Brain microvascular endothelial cell (primary cell): ENCODE results near the gene TPGS2.
A peak's percentile ranks its signal among the peaks of the same experiment; 100 is the strongest.

Experiments used
- DNase-seq: peaks from one replicate; pipeline ENCODE4 v3.0.0-alpha.2; 2020
- H3K27ac ChIP-seq: fragments of 250-450 bp; sonication (Bioruptor Pico); 2 replicates; pipeline ENCODE4 v1.5.1; 2020; ENCODE audit warnings: mild to moderate bottlenecking, moderate library complexity
- H3K27me3 ChIP-seq: fragments of 250-450 bp; sonication (Bioruptor Pico); replicated peaks from 2 replicates; pipeline ENCODE4 v1.5.1; 2020; ENCODE audit warnings: mild to moderate bottlenecking
- H3K36me3 ChIP-seq: fragments of 250-450 bp; sonication (Bioruptor Pico); replicated peaks from 2 replicates; pipeline ENCODE4 v1.5.1; 2020; ENCODE audit warnings: mild to moderate bottlenecking
- H3K4me3 ChIP-seq: 2 replicates; pipeline ENCODE4 v1.5.1; 2011; ENCODE audit warnings: low read depth, mild to moderate bottlenecking, control low read depth, low read length, moderate library complexity
- in situ Hi-C: cut with HindIII; loops from 2 replicates; pipeline ENCODE4 v1.10.0; 2017; ENCODE audit warnings: low sequenced_read_pairs, low pct_ligation_motif_present
- TF ChIP-seq, protein P1 (sequence below): IDR thresholded peaks from 2 replicates; pipeline ENCODE4 v1.5.1; 2011; ENCODE audit warnings: low read depth, mild to moderate bottlenecking, moderate library complexity, low read length, control low read depth, inconsistent platforms; ENCODE audit errors: missing control alignments

The TPGS2 gene

DNA sequence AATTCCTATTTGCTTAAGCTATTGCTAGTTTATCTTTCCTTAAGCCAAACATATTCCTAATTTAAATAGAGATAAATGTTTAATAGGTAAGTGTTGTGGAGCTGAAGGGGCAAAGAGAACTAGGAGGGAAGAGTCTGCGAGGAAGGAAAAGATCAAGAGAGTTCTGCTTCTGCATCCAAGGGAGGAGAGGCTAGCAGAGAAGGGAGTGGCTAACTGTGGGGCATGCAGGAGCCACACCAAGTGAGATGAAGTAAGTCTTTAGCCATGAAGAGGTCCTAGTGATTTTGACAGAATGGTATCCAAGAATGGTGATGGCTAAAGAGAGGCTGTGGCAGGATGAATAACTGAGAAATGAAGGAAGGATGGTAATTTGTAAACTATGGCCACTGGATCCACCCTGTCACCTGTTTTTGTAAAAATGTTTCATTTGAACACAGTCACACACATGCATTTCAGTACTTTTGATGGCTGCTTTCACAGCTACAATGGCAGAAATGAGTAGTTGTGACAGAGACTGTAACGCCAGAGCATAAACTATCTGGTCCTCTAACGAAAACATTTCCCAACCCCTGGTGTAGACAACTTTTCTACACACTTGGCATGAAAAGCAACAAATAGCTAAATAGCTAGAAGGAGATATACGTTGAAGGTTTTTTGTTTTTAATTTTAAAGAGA, 15.6 kb downstream of the TPGS2 start:
- peaks cover 21% of the 10 kb centered on the region for H3K36me3 ChIP-seq
- H3K4me3 ChIP-seq, result no peak overlapping the region
- H3K27ac ChIP-seq, result no peak overlapping the region
- TF ChIP-seq, protein P1, sequence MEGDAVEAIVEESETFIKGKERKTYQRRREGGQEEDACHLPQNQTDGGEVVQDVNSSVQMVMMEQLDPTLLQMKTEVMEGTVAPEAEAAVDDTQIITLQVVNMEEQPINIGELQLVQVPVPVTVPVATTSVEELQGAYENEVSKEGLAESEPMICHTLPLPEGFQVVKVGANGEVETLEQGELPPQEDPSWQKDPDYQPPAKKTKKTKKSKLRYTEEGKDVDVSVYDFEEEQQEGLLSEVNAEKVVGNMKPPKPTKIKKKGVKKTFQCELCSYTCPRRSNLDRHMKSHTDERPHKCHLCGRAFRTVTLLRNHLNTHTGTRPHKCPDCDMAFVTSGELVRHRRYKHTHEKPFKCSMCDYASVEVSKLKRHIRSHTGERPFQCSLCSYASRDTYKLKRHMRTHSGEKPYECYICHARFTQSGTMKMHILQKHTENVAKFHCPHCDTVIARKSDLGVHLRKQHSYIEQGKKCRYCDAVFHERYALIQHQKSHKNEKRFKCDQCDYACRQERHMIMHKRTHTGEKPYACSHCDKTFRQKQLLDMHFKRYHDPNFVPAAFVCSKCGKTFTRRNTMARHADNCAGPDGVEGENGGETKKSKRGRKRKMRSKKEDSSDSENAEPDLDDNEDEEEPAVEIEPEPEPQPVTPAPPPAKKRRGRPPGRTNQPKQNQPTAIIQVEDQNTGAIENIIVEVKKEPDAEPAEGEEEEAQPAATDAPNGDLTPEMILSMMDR, result no peak
- no peak for DNase-seq
- in situ Hi-C loops, result no loop called here
- H3K27me3 ChIP-seq, result no peaks in the 10 kb centered on the region

DNA sequence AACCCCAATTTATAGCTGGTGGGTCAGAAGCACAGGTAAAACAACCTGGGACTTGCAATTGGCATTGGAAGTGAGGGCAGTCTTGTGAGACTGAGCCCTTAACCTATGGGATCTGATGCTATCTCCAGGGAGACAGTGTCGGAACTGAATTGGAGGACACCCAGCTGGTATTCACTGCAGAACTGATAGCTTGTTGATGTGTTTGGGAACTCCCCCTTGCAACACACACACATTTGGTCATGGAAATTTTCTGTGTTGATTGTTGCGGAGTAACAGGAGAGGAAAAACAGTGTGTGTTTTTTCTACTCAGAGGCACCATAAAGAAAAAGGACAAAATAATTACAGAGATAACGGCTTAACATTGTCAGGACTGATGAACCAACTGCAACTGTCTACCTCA, 16.1 kb downstream of the TPGS2 start:
- Histone ChIP-seq H3K27me3 (no peaks in the 10 kb centered on the region), H3K36me3 (peaks cover 19% of the 10 kb centered on the region), H3K27ac (no peak overlapping the region), H3K4me3 (no peak overlapping the region)
- in situ Hi-C loops, result no loop called here
- no peak for DNase-seq
- TF ChIP-seq, protein P1, result no peak

DNA sequence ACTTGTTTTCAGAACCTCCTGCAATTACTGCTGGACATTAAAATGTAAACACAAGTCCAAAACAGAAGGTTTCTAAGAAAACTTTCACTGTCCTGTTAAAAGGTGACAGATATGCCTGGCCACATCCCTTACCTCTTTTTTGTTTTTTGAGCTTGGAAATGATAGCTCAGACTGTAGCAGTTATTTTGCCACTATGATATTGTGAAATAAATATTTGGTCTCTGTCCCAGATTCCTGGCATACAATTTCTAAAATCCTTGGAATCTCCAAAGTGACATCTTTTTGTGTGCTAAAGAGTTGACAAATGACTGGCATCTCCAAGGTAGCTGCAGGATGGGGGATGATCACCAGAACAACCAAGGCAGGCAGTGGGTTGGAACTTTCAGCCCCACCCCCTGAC, 16.8 kb downstream of the TPGS2 start:
- no peak for DNase-seq
- Histone ChIP-seq H3K27me3 (no peaks in the 10 kb centered on the region), H3K27ac (no peak overlapping the region), H3K4me3 (no peak overlapping the region), H3K36me3 (peaks cover 21% of the 10 kb centered on the region)
- in situ Hi-C loops, result no loop called here
- TF ChIP-seq, protein P1, result no peak

DNA sequence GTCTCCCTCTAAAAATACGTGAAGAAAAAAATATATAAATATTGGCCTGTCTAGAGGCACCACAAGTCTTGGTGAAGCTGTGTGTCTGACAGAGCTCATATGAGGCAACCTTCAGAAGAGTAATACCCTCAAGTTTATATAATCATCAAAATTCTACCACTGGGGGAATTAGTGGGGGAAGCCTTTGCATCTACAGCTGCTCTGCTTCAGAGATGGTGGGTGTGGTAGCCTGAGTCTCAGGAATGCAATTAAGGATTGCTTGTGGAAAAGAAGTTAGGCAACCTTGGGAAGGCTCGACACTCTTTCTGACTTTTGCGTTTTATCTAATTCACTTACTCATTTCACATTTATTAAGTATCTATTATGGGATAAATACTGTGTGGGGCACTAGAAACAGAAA, 17.4 kb downstream of the TPGS2 start:
- Histone ChIP-seq H3K36me3 (peaks cover 17% of the 10 kb centered on the region), H3K27ac (no peak overlapping the region), H3K27me3 (no peaks in the 10 kb centered on the region), H3K4me3 (no peak overlapping the region)
- DNase-seq, result no peak
- TF ChIP-seq, protein P1, result no peak
- in situ Hi-C loops, result no loop called here

DNA sequence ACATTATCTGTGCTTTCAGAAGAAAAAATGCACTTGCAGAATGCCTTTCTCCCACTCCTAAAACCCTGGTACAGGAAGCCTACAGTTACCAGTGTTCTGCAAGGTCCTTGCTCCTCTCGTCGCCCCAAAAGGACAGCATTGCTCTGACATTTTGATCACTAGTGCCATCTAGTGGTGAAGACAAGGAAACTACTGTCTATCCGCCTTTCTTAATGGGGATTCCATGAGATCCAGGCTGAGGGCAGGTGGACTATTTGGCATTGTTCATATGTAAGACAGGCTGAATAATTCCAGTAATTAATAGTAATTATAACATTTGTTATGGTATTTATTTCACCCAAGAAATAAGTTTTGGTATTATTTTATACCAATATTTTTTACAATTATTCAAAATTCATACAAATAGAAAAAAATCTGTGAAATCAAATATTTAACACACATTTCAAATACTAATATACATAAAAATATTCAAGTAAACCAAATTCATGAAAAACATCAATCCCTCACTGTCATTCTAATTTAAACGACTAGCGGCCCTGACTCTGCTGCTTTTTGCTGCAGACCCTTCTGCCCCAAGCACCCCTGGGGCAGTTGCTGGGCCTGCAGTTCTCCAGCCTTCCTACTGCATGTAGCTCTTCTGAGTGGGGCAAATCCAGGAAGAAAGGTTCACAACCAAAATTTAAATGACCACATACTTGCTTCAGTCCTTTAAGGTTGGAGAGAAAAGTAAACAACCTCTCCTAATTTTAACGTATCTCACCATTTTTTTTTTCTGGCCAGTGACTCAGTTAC, 19.0 kb downstream of the TPGS2 start:
- DNase-seq, result peak; percentile 33
- Histone ChIP-seq H3K4me3 (no peak overlapping the region), H3K27me3 (no peaks in the 10 kb centered on the region), H3K36me3 (peaks cover 25% of the 10 kb centered on the region), H3K27ac (no peak overlapping the region)
- in situ Hi-C loops, result no loop called here
- TF ChIP-seq, protein P1, result peak; percentile 86

DNA sequence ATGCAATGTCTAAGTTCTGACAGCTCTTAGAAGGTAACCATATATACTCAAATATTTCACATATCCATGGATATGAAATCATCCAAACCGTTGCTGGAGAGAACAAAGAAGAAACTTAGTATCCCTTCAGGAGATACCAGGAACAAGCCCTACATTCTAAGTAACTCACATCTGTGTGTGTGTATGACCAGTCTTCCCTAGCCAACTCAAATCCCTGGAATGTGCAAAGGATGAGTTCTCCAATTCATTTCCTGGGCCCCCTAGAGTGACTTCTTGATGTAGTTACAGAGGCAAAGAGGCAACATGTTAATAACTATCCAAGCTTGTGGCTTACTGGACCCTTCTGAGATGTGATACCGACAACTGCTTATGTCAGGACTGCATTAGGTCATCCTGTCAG, 20.1 kb downstream of the TPGS2 start:
- in situ Hi-C loops, result no loop called here
- no peak overlapping the region for H3K4me3 ChIP-seq
- TF ChIP-seq, protein P1, result peak; percentile 6
- no peaks in the 10 kb centered on the region for H3K27me3 ChIP-seq
- peaks cover 35% of the 10 kb centered on the region for H3K36me3 ChIP-seq
- DNase-seq, result peak; percentile 51
- H3K27ac ChIP-seq, result no peak overlapping the region
